ENCODE data around the gene UBE2M.
"Not testable (repeated sequence)": the region's sequence is repeated elsewhere in the genome, so short reads cannot be mapped to it uniquely, and the experiment has no call there.

Gene UBE2M

DNA sequence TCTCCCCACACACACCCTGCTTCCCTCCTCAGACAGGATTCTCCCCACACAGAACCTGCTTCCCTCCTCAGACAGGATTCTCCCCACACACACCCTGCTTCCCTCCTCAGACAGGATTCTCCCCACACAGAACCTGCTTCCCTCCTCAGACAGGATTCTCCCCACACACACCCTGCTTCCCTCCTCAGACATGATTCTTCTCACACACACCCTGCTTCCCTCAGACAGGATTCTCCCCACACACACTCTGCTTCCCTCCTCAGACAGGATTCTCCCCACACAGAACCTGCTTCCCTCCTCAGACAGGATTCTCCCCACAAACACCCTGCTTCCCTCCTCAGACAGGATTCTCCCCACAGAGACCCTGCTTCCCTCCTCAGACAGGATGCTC, 19.2 kb downstream of the UBE2M start:
- DNase-seq (ENCODE audit: low spot score), result not testable (repeated sequence)

DNA sequence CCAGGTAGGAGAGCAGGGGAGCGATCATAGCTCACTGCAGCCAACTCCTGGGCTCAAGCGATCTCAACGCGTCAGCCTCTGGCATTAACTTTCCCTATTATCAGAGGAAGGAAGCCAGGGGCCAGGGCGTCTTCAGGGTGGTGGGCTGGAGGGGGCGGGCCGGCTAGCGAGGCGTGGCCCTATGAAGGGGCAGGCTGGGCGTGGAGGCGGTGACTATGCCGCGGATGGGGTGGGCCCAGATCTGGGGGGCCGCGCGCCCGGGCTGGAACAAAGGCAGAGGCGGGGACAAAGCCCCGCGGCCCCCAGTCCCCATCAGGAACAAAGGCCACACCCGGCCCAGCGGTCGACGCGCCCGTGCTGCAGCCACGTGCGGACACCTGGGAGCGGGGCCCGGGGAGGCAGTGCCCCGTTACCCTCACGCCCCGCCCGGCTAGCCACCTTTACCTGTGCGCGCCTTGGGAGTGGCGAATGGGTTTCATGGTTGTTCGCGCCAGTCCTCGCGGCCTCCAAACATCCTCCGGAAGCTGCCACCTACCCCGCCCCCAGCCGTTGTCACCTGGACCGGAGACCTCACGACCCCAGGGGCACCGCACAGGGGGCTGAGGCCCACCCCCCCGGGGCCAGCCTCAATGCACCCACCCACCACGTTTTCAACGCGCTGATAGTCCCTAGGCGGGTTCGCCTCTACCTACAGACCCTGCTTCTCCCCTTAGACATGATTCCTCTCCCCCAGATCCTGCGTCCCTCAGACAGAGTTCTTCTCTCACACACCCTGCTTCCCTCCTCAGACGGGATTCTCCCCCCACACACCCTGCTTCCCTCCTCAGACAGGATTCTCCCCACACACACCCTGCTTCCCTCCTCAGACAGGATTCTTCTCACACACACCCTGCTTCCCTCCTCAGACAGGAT, 19.9 kb downstream of the UBE2M start:
- no peak for DNase-seq (ENCODE audit: low spot score)

DNA sequence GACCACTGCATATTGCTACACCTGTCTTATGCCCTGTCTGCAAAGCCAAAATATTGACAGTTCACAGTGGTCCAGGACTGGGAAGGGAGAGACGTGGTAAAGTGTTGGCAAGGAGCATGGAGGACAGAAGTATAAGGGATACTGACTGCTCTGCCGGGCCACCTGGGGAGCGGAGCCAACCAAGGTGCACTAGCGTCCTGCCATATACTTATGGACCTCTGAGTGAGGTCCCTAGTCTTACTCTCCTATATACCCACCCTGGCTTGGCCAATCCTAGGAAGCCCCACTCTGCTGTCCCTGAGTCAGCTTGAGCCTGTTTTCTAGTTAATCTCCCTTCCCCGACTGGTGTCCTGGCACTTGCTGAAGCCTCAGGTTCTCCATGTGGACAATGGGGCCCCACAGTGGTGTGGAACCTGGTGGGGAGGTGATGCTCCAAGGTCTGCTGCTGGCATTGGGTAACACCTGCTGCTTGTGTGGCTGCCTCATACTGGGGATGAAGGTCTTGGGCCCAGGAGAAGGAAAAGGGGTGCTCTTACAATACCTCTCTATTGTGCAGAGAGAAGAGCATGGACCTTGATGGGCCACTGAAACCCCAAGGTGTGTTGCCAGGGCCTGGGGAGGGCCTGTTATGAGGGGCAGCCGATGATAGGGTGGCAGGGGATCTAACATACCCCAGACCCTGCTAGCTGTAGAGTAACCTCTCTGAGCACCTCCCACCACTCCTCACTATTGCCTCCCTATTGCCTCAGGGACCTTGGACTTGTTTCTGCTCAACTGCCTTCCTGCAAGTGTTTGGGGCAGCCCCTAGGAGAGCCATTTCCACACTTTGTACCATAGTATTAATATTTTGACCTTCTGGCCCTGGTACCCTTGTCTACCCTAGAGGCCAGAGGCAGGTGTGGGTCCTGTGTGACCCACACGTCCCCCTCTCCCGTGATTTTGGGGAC, 21.3 kb downstream of the UBE2M start:
- no peak for DNase-seq (ENCODE audit: low spot score)

DNA sequence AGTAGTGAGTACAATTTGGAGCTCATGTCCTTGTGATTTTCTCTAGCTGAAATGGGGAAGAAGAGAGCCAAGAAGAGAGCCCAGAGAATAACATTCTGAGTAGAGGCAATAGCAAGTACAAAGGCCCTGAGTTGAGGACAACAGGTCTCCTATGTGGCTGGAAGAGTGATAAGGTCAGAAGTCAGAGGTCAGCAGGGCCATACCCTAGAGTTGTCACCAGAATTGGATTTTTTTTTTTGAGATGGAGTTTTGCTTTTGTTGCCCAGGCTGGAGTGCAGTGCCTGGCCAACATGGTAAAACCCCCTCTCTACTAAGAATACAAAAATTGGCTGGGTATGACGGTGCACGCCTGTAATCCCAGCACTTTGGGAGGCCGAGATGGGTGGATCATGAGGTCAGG, 22.6 kb downstream of the UBE2M start:
- no peak for DNase-seq (ENCODE audit: low spot score)

DNA sequence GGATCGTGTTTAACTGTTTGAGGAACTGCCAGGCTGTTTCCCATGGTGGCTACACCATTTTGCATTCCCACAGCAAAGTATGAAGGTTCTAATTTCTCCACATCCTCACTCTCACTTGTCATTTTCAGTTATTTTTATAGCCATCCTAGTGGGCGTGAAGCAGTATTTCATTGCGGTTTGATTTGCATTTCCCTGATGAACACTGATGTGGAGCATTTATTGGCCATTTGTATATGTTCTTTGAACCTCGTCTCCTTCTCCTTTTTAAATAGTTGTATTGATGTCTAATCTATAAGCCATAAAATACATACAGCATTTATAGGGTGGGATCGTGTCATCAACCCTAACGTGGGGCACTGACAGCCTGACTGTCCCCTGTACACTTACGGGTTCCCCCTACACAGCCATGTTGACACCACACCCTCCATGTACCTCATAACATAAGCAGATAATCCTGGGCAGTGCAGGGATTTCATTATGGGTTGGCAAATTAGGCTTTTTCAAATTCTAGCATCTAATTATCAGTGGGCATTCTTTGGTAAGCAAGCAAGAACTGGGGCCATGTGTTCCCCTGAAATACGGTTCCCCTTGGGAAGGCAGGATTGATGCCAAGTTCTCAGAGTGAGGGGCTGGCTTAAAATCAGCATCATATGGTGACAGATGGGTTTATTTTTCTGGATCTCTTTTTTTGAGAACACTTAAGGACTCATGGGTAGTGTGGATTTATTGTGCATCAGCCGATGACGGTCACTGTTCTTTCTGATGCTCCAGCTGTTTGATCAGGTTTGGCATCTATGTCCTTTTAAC, 27.2 kb downstream of the UBE2M start:
- DNase-seq (ENCODE audit: low spot score), result no peak

DNA sequence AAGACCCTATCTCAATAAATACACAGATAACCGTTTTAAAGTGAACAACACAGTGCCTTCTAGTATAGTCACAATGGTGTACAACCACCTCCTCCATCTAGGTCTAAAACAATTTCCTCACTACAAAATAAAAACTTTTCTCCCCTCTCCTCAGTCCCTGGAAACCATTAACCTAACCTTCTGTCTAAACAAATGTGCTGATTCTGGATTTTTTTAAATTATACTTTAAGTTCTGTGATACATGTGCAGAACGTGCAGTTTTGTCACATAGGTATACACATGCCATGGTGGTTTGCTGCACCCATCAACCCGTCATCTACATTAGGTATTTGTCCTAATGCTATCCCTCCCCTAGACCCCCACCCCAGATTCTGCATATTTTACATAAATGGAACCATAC, 29.0 kb downstream of the UBE2M start:
- no peak for DNase-seq (ENCODE audit: low spot score)

DNA sequence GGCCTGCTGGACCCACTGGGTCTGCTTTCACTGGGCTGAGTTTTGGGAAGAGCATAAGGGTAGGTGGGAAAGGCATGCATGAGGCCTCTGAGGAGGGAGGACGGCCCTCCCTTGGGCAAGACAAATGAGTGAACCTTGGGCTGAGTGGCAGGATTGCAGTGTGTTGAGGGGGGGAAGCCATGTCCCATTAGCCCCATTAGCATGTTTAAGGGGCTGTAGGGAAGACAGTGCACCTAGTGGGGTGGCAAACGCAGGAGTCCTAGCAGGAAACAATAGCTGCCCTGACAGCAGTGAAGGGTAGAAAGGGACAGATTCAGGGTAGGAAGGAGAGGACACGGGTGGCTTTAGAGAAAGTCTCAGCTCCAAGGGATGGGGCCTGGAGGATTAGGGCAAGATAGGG, 35.7 kb downstream of the UBE2M start:
- DNase-seq (ENCODE audit: low spot score), result no peak

DNA sequence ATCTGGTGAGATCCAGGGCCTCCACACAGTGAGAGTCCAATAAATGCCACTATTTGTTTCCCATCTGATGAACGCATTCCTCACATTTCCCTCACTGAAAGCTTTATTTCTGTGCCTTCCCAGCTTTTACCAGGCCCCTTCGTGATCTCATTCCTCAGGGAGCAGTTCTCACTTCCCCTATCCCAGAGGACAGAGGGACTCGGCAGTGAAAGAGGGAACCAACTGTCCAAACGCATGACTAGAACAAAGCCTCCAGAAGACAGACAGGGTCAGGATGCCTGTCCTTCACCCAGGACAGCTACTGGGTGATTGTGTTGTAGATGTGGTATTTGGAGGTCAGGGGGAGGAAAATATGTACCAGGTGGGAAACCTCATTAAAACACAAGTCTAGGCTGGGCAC, 36.8 kb downstream of the UBE2M start:
- no peak for DNase-seq (ENCODE audit: low spot score)

DNA sequence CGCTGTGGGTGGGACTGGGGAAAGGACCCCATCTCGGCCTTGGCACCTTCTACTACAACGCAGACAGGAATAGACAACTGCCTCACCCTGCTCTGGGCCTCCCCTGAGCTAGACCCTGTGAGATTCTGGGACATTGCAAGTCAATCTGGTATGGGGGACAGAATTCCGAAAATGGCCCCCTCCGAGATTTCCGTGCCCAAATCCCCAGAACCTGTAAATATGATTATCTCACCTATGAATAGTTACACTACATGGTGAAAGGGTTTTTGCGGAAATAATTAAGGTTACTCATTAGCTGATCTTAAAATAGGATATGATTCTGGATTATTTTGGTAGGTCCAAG, 38.2 kb downstream of the UBE2M start:
- no peak for DNase-seq (ENCODE audit: low spot score)

DNA sequence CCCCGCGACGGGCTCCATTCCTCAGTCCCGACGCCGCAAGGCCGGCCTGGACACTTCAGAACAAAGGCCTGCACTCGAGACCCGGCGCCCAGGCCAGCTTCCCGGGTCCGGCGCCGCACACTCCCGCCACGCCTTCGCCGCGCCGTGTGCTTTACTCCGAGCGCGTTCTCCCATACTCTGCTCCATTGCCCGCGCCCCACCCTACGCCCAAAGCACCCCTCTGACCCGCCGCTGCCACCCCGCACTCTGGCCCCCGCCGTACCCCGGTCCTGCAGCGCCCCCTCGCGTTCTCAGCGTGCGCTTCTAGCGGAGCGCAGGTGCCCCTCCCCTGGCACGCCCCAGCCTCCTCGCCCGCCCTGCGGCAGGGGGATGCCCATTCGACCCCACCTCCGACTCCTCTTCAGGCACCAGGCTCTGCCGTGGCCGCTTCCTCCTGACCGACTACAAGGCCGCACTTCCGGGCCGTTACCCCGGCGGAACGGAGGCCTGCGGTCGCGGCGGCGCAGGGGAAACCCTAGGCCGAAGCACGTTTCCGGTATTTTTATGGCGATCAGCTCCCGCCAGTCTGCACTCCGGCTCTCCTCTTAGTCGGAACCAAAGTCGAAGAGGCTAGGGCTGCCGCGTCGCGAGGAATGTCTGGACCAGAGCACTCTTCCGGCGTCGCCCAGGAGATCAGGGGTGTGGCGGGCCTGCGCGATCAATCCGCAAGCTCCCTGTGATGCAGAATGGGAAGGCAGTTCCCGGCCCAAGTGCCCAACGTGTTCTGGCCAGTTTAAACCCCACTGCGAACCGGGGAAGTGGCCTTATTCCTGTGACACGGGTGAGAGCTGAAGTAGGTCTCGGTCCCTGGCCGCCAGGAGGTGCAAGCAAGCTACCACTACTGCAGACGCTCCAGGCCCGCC, 38.8 kb downstream of the UBE2M start, which contains the start of gene ZBTB45:
Gene ZBTB45, minus strand, starts transcription at position 456 of the 902 bp plus-strand sequence. CDS start 2,137 bp downstream, outside the sequence.
- DNase-seq (ENCODE audit: low spot score), result peak; percentile 93

DNA sequence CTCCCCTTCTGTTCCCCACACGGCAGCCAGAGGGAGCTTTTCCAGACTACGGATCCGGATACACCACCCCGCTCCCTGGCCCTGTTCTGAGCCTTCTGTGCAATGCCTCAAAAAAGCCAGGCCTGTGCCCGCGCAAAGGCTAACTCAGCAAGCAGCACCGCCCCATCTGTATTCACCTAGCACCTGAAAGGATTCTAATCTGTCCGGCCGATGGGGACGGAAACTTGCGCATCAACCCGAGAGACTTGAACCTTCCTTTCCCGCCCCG, 39.4 kb downstream of the UBE2M start:
- peak; percentile 49 for DNase-seq (ENCODE audit: low spot score)

DNA sequence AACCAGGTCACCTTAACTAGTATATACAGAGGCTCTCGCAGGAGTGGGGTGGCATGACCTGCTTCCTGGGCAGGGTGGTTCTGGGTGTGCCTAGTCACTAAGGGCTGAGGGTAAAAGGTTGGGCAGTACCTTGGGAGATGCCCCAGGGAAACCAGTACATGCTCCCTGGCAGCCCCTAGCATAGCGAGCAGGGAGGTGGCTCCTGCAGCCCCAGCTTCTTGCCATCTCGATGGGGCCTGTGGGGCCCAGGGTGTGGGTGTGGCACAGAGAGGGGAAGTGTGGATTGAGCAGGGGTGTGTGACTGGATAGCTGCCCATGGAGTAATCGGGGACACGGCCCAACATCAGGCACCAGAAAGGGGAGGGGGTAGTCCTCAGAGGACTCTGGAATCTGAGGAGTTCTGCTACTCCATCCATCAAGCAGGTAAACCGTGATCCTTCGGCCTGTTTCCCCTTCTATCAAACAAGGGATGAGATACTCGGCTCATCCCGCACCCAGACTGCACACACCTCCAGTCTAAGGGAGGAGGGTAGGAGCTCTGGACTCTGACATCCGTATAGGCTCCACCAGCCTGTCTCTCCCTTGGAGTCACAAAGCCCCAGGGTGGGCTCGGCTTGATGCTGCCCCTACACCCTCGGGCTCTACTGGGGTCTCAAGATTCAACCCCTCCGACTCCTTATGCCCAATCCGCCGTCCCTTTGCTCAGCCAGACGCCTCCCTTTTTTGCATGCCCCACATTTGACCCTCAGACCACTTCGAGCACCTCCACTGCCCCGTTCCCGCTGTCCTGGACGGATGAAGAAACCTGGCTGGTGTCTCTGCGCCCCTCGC, 39.9 kb downstream of the UBE2M start:
- no peak for DNase-seq (ENCODE audit: low spot score)

DNA sequence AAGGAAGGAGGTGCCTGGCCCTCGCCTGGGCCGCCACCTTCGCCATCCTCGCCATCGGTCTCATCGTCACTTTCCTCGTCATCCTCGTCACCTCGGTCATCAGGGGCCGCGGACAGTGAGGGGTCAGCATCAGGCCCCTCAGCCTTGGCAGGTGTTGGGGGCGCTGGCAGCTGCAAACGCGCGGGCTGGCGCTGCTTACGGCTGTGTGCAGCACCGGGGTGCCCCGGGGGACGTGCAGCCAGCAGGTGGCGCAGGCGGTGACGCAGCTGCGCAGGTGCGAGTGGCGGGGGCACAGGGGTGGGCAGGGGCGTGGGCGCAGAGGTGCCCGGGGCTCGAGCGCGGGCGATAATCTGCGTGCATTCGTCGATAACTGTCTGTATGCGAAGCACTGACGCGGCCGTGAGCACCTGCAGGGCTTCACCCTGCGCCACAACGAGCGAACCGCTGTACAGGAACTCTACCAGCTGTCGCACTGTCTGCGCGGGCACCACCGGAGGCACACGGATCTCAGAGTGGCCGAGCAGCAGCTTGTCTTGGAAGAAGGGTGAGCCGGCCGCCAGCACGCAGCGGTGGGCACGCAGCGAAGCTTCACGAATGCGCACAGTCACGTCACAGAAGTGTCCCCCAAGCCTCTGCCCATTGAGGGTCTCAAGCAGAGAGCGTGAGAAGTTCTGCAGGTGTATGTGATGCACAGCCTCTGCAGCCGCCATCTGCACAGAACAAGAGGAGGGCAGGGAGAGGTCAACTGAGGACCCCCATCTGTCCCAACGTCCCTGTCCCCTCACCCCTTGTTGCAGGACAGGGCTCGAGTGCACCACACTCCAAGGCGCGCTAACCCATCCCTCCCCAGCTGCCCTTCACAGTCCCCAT, 41.2 kb downstream of the UBE2M start:
- DNase-seq (ENCODE audit: low spot score), result no peak

DNA sequence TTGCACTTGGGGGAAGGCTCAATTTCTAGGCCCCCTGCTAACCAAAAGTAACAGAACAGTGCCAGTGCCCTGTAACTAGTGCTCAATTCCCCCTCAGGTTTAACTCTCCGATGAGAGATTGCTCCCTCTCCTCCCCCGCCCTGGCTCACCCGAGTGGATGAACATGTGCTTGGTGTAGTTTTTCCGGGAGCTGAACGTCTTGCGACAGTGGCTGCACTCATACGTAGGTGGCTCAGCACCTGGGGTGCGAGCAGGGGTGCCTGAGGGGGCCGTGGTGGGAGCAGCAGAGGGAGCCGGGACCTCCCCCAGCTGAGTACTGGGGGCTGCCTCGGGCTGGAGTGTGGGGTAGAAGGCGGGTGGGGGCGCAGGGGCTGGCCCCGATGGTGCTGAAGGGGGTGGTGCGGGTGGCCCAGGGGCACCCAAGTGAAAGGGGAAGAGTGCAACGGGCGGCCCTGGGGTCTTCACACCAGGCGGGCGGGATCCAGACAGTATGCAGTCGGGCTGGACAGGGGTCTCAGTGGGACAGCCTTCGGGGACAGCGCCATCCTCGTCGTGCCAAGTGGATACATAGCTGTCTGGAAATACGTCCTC, 42.1 kb downstream of the UBE2M start:
- no peak for DNase-seq (ENCODE audit: low spot score)

DNA sequence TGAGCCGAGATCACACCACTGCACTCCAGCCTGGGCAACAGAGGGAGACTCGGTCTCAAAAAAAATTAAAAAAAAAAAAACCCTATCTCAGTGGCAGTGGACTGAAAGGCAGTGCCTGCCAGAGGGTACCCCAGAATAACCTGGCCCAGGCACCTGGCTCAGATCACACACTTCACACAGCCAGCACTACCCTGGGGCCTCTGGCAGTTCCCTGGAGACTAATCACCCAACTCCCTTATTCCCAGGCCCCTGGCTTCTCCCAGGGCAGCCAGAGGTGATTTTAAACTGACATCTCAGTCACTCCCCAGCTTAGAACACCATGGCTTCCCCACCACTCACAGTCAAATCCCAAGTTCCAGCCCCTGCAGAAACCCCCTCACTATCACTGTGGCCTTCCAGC, 43.2 kb downstream of the UBE2M start:
- no peak for DNase-seq (ENCODE audit: low spot score)

DNA sequence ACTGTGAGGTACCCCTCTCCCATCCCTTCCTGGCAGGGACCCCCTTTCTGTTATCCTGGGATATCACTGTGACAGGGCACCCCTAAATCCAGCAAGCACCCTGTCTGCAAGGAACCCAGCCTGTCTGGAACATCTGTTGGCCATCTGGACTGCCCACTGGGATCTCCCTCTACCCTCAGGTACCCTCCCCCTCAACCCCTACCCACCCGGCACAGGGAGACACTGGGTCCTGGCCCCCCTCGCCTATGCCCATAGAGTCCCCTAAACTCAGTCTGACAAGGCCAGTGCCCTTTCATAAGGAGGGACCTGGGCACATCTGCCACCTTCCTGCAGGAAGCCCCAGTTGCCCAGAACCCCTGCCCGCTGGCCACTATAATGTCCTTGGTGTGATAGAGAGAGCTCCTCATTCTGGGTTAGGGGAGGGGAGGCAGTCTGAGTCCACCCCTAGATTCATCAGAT, 43.8 kb downstream of the UBE2M start:
- DNase-seq (ENCODE audit: low spot score), result no peak

DNA sequence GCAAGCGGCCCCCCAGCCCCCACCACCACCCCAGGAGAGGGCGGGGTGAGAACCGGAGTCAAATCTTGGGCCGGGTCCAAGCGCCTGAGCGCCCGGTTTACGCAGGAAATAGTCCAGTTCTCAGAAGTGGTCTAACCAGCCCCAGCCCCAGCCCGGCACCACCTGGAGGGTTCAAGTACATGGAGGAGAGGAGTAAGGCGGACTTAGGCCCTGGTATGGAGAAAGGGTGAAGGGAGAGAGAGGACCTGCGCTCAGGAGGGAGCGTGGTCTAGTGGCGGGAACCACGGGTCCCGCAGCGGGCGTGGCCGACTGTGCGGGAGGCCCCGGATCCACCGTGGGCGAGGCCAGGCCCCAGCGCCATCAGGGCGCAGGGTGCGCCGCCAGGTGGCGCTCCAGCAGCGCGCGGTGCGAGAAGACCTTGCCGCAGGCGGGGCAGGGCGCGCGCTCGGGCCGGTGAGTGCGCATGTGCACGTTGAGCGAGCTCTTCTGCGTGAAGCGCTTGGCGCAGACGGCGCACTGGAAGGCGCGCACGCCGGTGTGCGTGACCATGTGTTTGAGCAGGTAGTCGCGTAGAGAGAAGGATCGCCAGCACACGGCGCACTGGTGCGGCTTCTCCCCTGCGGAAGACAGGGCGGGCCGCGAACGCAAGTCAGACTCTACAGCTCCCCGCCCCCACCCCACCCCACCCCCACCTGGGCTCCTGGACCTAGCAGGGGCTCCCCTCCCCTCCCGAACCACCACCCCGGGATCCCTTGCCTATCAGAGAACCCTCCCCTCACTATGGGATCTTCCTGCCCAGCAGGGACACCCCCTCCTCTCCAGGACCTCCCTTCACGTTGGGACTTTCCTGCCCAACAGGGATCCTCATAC, 44.5 kb downstream of the UBE2M start:
- peak; percentile 67 for DNase-seq (ENCODE audit: low spot score)

DNA sequence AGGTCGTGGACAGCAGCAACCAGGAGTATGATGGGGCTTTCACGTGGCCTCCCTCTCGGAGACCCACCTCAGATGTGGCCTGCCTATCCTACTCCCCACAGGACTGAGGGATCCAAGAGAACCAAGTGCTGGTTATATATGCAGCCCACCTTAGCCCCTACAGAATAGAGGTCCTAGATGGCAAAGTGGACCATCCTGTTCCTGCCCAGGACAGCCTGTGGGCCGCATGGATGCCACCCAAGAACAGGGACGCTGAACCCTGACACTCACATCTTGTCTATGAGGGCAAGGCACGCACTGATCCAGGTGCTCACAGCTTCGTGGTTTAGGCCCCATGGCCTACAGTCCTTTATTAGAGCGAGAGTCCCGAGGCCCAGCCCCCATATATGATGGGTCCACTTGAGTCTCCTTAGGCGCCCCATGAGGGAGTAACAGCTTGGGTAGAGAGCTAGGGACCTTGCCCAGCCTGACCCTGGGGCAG, 45.2 kb downstream of the UBE2M start:
- no peak for DNase-seq (ENCODE audit: low spot score)
